Measurements from ENCODE around the gene CDK14.

CDK14 gene

DNA sequence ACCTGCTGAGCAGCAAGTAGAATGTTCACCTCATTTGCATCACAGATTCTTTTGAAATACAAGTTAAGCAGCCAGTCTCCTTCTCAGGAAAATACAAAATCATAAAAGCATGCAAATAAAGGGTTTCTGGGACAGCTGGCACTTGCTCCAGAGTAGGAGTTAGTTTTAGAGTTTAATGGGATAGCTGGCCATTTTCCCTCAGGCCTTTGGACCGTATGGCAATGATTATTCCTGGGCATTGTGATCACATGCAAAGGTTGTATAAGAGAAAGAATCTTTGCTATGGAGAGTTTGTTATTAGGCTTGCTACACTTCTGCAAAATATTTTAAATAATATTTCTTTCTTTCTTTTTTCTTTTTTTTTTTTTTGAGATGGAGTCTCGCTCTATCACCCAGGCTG lies 240.8 kb downstream of the CDK14 start:
- TF ChIP-seq TEAD4 (IDR thresholded peaks at IDR 0.05), result no peak
- TF ChIP-seq RAD21 (IDR thresholded peaks at IDR 0.05; ENCODE audit: low read depth), result no peak
- TF ChIP-seq, protein P1, sequence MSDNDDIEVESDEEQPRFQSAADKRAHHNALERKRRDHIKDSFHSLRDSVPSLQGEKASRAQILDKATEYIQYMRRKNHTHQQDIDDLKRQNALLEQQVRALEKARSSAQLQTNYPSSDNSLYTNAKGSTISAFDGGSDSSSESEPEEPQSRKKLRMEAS (IDR thresholded peaks at IDR 0.05), result no peak
- TF ChIP-seq TCF12 (IDR thresholded peaks at IDR 0.05; ENCODE audit: low read depth), result no peak
- TF ChIP-seq EGR1 (IDR thresholded peaks at IDR 0.05), result no peak
- no peak for TF ChIP-seq TAF1 (IDR thresholded peaks at IDR 0.05; ENCODE audit: low read depth)
- no peak for TF ChIP-seq ZBTB7A (IDR thresholded peaks at IDR 0.05; ENCODE audit: low read depth)
- TF ChIP-seq FOXM1 (IDR thresholded peaks at IDR 0.05; ENCODE audit: borderline replicate concordance, low read depth), result no peak
- TF ChIP-seq CEBPB (IDR thresholded peaks at IDR 0.05), result no peak
- no peak for TF ChIP-seq EP300 (IDR thresholded peaks at IDR 0.05; ENCODE audit: borderline replicate concordance)
- no peak for TF ChIP-seq REST (IDR thresholded peaks at IDR 0.05; ENCODE audit: low read depth)

DNA sequence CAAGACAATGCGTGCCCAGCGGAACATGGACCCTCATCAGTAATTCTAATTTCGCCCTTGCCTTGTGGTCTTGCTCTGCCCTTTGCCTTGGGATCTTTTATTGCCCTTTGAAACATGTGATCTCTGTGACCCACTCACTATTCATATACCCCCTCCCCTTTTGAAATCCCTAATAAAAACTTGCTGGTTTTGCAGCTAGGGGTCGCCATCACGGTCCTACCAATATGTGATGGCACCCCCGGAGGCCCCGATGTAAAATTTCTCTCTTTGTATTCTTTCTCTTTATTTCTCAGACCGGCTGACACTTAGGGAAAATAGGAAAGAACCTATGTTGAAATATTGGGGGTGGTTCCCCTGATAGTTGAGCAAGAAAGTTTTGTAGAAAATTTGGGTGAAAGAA lies 242.7 kb downstream of the CDK14 start:
- no peak for TF ChIP-seq TCF12 (IDR thresholded peaks at IDR 0.05; ENCODE audit: low read depth)
- TF ChIP-seq, protein P2, sequence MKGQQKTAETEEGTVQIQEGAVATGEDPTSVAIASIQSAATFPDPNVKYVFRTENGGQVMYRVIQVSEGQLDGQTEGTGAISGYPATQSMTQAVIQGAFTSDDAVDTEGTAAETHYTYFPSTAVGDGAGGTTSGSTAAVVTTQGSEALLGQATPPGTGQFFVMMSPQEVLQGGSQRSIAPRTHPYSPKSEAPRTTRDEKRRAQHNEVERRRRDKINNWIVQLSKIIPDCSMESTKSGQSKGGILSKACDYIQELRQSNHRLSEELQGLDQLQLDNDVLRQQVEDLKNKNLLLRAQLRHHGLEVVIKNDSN (IDR thresholded peaks at IDR 0.05), result no peak
- TF ChIP-seq NFIC (IDR thresholded peaks at IDR 0.05), result no peak
- no peak for TF ChIP-seq REST (IDR thresholded peaks at IDR 0.05; ENCODE audit: low read depth)
- no peak for TF ChIP-seq TAF1 (IDR thresholded peaks at IDR 0.05; ENCODE audit: low read depth)
- no peak for TF ChIP-seq RAD21 (IDR thresholded peaks at IDR 0.05; ENCODE audit: low read depth)
- TF ChIP-seq, protein P1 (IDR thresholded peaks at IDR 0.05), result no peak
- no peak for TF ChIP-seq FOXM1 (IDR thresholded peaks at IDR 0.05; ENCODE audit: borderline replicate concordance, low read depth)

GRCh38 chr7:90839316-90839715 lies 243.2 kb downstream of the CDK14 start:
- TF ChIP-seq EGR1 (IDR thresholded peaks at IDR 0.05) (no peak), CREB1 (IDR thresholded peaks at IDR 0.05; ENCODE audit: low read depth) (no peak), FOXM1 (IDR thresholded peaks at IDR 0.05; ENCODE audit: borderline replicate concordance, low read depth) (no peak), YY1 (IDR thresholded peaks at IDR 0.05; ENCODE audit: low read depth) (no peak), CEBPB (IDR thresholded peaks at IDR 0.05) (no peak), EP300 (IDR thresholded peaks at IDR 0.05; ENCODE audit: borderline replicate concordance) (no peak), RAD21 (IDR thresholded peaks at IDR 0.05; ENCODE audit: low read depth) (no peak), TEAD4 (IDR thresholded peaks at IDR 0.05) (no peak), TAF1 (IDR thresholded peaks at IDR 0.05; ENCODE audit: low read depth) (no peak), TCF12 (IDR thresholded peaks at IDR 0.05; ENCODE audit: low read depth) (no peak), REST (IDR thresholded peaks at IDR 0.05; ENCODE audit: low read depth) (no peak), NFIC (IDR thresholded peaks at IDR 0.05) (no peak), ZBTB7A (IDR thresholded peaks at IDR 0.05; ENCODE audit: low read depth) (no peak)
- TF ChIP-seq, protein P1 (IDR thresholded peaks at IDR 0.05), result no peak

DNA sequence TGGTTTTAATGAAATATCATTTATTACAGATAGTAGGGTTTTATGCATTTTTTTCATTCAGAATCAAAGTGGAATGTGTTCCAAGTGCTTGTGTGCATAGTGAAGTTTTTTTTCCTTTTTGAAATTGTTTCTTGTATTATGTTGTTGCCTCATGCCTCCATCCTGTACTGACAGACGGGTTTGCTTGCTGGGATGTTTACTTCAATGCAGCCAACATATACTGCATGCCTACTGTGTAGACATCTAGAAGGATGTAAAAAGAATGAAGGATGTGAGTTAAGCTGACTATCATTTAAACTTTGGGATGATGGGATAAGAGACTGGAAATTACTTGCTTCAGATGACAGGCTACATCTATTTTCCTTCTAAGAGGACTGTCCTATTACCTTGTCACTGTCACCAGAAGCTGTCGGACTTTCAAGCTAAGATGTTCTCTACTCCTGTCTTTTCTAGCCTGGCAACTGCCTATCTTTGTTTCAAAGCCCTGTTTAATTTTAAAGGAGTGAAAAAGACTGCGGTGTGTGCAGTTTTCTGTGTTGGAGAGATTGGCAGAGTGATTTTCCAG lies 243.7 kb downstream of the CDK14 start:
- no peak for TF ChIP-seq CEBPB (IDR thresholded peaks at IDR 0.05)

DNA sequence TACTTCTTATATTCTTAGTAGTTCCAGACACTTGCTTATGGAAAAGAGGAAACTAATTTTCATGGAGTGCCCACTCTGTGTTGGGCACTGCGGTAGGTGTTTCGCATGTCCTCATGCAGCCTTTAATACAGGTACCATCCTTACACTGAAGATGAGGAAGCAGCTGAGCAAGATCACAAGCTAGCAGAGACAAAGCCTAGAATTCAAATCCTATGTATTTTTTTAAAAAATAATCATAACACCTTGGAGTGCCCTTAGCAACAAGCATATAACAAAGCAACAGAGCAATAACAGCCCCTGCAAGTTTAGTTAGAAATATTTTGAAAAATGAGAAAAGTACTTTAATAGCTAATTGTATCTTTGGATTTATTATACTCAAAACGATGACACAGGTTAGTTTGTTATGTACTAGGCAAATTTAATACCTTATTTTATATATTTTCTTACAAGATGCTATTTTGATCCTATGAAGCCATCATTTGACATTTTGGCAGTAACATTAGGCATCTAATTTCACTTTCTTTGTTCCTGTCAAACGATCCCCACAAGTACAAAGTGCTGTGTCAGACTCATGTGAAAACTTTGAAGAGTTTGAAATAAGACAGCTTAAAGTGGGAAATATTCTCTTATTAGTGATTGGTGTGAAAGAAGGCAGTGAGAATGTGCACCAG lies 245.8 kb downstream of the CDK14 start:
- no peak for TF ChIP-seq FOXM1 (IDR thresholded peaks at IDR 0.05; ENCODE audit: borderline replicate concordance, low read depth)
- no peak for TF ChIP-seq CEBPB (IDR thresholded peaks at IDR 0.05)
- TF ChIP-seq TEAD4 (IDR thresholded peaks at IDR 0.05), result no peak
